LNCaP clone FGC (cell line): ENCODE results near the gene PDE4D.

Experiments
- DNase-seq: peaks from one replicate; pipeline ENCODE4 v3.0.0-alpha.2; 2011; ENCODE audit warnings: low read depth
- H3K4me3 ChIP-seq: 2 replicates; pipeline ENCODE4 v1.5.1; 2011; ENCODE audit warnings: mild to moderate bottlenecking, low read depth, low read length, control low read depth
- TF ChIP-seq, protein P1 (sequence below): IDR thresholded peaks from 2 replicates; pipeline ENCODE4 v1.5.1; 2012; ENCODE audit warnings: mild to moderate bottlenecking; ENCODE audit not compliant: control insufficient read depth, insufficient read depth; ENCODE audit errors: extremely low read depth

PDE4D gene

DNA sequence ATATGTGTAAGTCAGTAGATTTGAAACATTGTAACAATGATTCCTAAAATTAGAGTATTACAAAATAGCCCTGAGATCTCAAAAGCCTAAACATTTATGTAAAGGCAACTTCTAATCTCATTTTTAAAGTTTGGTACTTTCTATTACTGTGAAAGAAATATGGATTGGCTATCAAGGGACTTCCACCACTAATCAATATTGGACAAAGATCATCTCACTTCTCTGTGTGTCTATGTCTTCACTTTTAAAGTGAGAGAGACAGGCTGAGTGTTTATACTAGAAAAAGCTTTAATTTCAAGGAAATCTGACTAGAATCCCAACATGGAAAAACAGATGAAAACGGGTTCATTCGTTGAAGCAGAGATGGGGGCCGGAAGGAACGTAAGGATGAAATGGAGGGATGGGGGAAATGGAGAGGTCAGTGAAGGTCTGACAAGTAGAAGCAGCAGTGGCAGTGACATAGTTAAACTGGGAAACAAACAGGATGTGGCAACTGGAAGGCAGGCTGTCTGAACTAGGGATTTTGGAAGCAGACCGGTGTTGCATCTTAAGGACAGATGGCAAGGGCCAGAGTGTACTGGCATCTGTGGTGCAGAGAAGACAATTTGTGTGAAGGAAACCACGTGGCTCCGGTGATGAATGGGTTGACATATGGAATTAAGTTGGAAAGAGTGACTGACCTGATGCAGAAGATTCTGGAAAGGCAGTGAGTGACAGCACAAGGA is 60.8 kb downstream of the PDE4D start:
- no peak for DNase-seq
- H3K4me3 ChIP-seq, result no peak overlapping the region
- TF ChIP-seq, protein P1, sequence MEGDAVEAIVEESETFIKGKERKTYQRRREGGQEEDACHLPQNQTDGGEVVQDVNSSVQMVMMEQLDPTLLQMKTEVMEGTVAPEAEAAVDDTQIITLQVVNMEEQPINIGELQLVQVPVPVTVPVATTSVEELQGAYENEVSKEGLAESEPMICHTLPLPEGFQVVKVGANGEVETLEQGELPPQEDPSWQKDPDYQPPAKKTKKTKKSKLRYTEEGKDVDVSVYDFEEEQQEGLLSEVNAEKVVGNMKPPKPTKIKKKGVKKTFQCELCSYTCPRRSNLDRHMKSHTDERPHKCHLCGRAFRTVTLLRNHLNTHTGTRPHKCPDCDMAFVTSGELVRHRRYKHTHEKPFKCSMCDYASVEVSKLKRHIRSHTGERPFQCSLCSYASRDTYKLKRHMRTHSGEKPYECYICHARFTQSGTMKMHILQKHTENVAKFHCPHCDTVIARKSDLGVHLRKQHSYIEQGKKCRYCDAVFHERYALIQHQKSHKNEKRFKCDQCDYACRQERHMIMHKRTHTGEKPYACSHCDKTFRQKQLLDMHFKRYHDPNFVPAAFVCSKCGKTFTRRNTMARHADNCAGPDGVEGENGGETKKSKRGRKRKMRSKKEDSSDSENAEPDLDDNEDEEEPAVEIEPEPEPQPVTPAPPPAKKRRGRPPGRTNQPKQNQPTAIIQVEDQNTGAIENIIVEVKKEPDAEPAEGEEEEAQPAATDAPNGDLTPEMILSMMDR, result no peak

DNA sequence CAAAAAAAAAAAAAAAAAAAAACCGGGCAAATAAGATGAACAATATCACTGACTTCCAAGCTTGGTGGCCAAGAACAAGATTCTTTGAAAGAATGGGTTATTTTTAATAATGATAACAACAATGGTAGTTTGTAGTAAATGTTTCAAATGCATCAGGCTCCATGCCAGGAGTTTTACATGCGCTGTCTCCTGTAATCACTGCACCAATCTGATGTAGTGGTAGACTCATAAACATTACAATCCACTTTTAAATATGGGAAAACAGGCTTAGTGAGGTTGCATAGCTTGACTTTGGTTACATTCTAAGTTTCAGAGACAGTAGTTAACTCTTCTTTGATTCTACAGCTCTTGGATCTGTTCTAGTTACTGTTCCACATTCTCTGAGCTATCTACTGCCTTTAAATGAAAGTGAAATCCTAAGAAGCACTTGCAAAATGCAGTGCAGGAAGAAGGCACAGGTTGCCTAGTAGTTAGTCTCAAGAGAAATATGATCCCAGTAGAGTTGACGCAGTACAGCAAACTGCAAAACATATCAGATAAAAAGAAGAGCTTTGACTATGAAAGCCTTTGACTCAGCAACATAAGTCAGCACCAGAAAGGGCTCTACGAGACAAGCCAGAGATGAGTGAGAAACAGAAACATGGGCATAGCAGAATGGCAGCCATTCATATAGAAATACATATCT is 62.1 kb downstream of the PDE4D start:
- DNase-seq, result peak; percentile 69
- TF ChIP-seq, protein P1, result no peak
- H3K4me3 ChIP-seq, result no peak overlapping the region; the same call in 1 of the 2 replicates

DNA sequence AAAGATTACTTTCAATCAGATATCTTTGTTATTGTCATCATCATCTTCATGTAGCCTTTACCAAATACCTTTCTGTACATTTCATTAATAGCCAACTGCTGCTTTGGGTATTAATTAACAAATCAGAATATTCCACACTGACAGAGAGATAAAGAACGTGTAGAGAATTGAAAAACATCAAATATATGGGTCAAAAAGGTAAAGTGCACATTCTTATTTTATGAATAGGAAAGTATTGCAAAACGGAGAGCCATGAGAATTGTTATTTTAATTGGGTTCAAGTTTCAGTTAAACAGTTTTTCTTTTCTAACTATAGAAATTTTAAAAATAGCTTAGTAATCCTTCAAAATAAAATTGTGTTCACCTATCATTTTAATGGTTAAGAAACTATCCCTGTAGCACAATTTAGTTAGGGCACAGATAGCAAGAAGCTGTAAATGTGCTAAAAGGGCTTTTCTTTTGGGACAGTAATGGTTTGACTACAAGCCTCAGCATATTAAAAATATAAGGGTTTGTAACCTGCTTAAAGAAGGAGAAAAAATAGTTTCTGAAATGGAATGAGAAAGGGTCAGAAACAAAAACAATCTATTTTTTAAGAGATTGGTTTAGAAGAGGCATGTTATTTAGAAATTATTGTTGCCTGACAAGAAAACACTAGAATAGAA is 62.9 kb downstream of the PDE4D start:
- no peak overlapping the region for H3K4me3 ChIP-seq
- DNase-seq, result no peak
- TF ChIP-seq, protein P1, result no peak

DNA sequence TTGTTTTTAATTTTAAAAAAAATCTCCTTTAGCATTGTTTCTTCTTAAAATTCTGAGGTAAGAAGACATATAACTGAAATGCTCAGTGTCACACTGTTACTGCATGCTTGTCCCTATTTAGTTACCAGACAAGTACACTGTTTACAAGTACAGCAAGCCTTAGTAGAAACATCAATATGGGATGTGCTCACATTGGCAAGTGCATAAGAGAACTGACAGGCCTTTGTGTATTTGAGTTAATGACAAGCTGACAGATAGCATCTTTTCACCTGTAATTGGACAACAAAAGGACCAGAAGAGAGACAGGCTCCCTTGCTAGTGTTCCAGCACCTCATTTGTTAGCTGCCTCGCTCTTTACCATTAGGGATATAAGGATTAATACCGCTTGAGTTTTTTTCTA is 63.6 kb downstream of the PDE4D start:
- TF ChIP-seq, protein P1, result no peak
- peak; percentile 63 for DNase-seq
- H3K4me3 ChIP-seq, result no peak overlapping the region

DNA sequence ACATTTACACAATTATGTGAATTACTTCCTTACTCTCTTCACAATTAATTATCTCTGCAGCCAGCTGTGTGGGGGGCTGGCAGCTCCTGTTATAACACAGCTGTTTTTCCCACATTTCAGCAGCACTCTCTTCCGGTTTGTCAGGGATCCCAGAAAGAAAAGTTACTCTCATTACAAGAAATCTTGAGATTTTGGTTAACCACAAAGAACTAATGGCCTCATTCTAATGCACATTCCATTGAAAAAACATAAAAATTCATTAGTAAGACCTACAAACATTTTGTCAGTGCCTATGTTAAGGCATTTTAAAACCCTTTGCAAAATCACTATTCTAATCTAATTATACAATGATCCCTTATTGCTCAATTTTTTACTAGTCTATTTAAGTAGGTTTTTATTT is 64.1 kb downstream of the PDE4D start:
- no peak for DNase-seq
- H3K4me3 ChIP-seq, result no peak overlapping the region
- TF ChIP-seq, protein P1, result no peak

DNA sequence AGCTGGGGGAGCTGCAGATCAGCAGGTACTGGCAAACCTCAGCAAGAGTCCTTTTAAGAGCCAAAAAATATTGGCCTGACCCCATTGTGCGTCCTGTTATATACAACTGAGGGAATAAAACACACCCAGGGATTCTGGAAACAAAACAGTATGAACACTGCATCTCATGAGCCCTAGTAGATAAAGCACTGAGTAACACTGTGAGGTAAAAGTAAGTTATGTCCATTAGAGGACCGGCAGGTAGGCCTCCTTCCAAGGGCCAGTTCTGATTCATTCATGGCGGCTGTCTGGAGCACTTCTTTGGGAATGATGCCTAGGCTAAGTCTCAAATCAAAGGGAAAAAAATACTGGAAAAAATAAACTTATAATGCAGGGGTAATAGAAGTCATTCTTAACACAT is 64.9 kb downstream of the PDE4D start:
- H3K4me3 ChIP-seq, result no peak overlapping the region
- no peak for DNase-seq
- TF ChIP-seq, protein P1, result no peak
